Measurements from ENCODE around the gene DPH6. TPM values are rescaled to one million over a fixed set of nuclear protein-coding genes. Genes with fewer than 3 reads are reported as not detected.
"Not testable (repeated sequence)": the region's sequence is repeated elsewhere in the genome, so short reads cannot be mapped to it uniquely, and the experiment has no call there.

Gene DPH6
- total RNA-seq, 6 experiments from 2014 or later = 5.5 to 12.8 (median 6.9) TPM

GRCh38 chr15:35442742-35443141 is 103.2 kb downstream of the DPH6 start:
- intact Hi-C loops (cut with DNase I) = loop anchor here in 1 of 2 donors (10.0 kb wide), 2 partner anchors 158 to 368 kb away; no protein-coding TSS in a partner anchor
- H3K9me3 ChIP-seq = no peaks in the 10 kb centered on the region
- H3K4me3 ChIP-seq = no peak overlapping the region
- H3K27me3 ChIP-seq = no peaks in the 10 kb centered on the region
- H3K4me1 ChIP-seq = no peaks in the 10 kb centered on the region
- no peak for ATAC-seq
- TF ChIP-seq POLR2A (IDR thresholded peaks at IDR 0.05) = no peak
- no peaks in the 10 kb centered on the region for H3K36me3 ChIP-seq
- no peak overlapping the region for H3K27ac ChIP-seq
- 100% methylated on average over 1 of the region's 1 CpG for WGBS (ENCODE audit: insufficient coverage, low coverage, low lambda C conversion rate, missing lambda C conversion rate)
- DNase-seq = no peak

- intact Hi-C loops (cut with DNase I) = loop anchor here in 1 of 2 donors (10.0 kb wide), 2 partner anchors 156 to 366 kb away; no protein-coding TSS in a partner anchor
- H3K36me3 ChIP-seq = not testable (repeated sequence)
- 94% methylated on average over 4 of the region's 4 CpGs for WGBS (ENCODE audit: insufficient coverage, low coverage, low lambda C conversion rate, missing lambda C conversion rate)
Observed at GRCh38 chr15:35441279-35441678, 104.7 kb downstream of the DPH6 start.

GRCh38 chr15:35440265-35440664 is 105.7 kb downstream of the DPH6 start:
- no peak for DNase-seq
- no peak for ATAC-seq
- no peak overlapping the region for H3K4me3 ChIP-seq
- no peaks in the 10 kb centered on the region for H3K9me3 ChIP-seq
- H3K27ac ChIP-seq = no peak overlapping the region
- 94% methylated on average over 3 of the region's 3 CpGs for WGBS (ENCODE audit: insufficient coverage, low coverage, low lambda C conversion rate, missing lambda C conversion rate)
- no peaks in the 10 kb centered on the region for H3K4me1 ChIP-seq
- no peaks in the 10 kb centered on the region for H3K27me3 ChIP-seq
- H3K36me3 ChIP-seq = no peaks in the 10 kb centered on the region
- intact Hi-C loops (cut with DNase I) = loop anchor here in 1 of 2 donors (10.0 kb wide), 2 partner anchors 155 to 365 kb away; no protein-coding TSS in a partner anchor
- TF ChIP-seq POLR2A (IDR thresholded peaks at IDR 0.05) (no peak), CTCF (IDR thresholded peaks at IDR 0.05) (no peak)

More at GRCh38 chr15:35441279-35441678, 104.7 kb downstream of the DPH6 start:
- DNase-seq, H3K27me3 ChIP-seq, ATAC-seq, H3K27ac ChIP-seq, H3K9me3 ChIP-seq, H3K4me1 ChIP-seq, H3K4me3 ChIP-seq: not testable (repeated sequence)

- Histone ChIP-seq H3K4me1 (no peaks in the 10 kb centered on the region), H3K27me3 (no peaks in the 10 kb centered on the region), H3K9me3 (no peaks in the 10 kb centered on the region), H3K4me3 (no peak overlapping the region), H3K36me3 (no peaks in the 10 kb centered on the region), H3K27ac (no peak overlapping the region)
- intact Hi-C loops (cut with DNase I) = loop anchor here in 1 of 2 donors (10.0 kb wide), 1 partner anchor 144 kb away; no protein-coding TSS in a partner anchor
- WGBS (ENCODE audit: insufficient coverage, low coverage, low lambda C conversion rate, missing lambda C conversion rate) = 91% methylated on average over 2 of the region's 2 CpGs
- ATAC-seq (no peak), DNase-seq (no peak)
- TF ChIP-seq POLR2A (IDR thresholded peaks at IDR 0.05) (no peak), CTCF (IDR thresholded peaks at IDR 0.05) (no peak)
Observed at GRCh38 chr15:35439291-35439690, 106.7 kb downstream of the DPH6 start.

- no peaks in the 10 kb centered on the region for H3K4me1 ChIP-seq
- H3K9me3 ChIP-seq = no peaks in the 10 kb centered on the region
- ATAC-seq (no peak), DNase-seq (no peak)
- H3K4me3 ChIP-seq = no peak overlapping the region
- no peaks in the 10 kb centered on the region for H3K36me3 ChIP-seq
- TF ChIP-seq CTCF (IDR thresholded peaks at IDR 0.05) (peak in 2 of 4 donors; percentile 14 to 26), POLR2A (IDR thresholded peaks at IDR 0.05) (no peak)
- no peaks in the 10 kb centered on the region for H3K27me3 ChIP-seq
- H3K27ac ChIP-seq = no peak overlapping the region
- intact Hi-C loops (cut with DNase I) = loop anchor here in 1 of 2 donors (10.0 kb wide), 1 partner anchor 142 kb away; no protein-coding TSS in a partner anchor
- 100% methylated on average over 5 of the region's 5 CpGs for whole genome bisulfite sequencing (ENCODE audit: insufficient coverage, low coverage, low lambda C conversion rate, missing lambda C conversion rate)
Observed at GRCh38 chr15:35437157-35437556, 108.8 kb downstream of the DPH6 start.
